ENCODE results near the gene SLC34A3.

The SLC34A3 gene

GRCh38 chr9:137262909-137263285, 32.2 kb downstream of the SLC34A3 start:
- no peak overlapping the region for H3K27ac Mint-ChIP-seq
- H3K27me3 Mint-ChIP-seq: no peaks in the 10 kb centered on the region
- H3K4me3 Mint-ChIP-seq: no peak overlapping the region
- H3K4me1 Mint-ChIP-seq (ENCODE audit: low read depth): peaks cover 3% of the 10 kb centered on the region
- H3K9me3 Mint-ChIP-seq: no peaks in the 10 kb centered on the region
- peaks cover 28% of the 10 kb centered on the region for H3K36me3 Mint-ChIP-seq (ENCODE audit: low read depth)

- no peak overlapping the region for H3K4me3 Mint-ChIP-seq
- H3K36me3 Mint-ChIP-seq (ENCODE audit: low read depth): peaks cover 30% of the 10 kb centered on the region
- H3K27me3 Mint-ChIP-seq: no peaks in the 10 kb centered on the region
- H3K27ac Mint-ChIP-seq: no peak overlapping the region
- H3K4me1 Mint-ChIP-seq (ENCODE audit: low read depth): peaks cover 4% of the 10 kb centered on the region
- no peaks in the 10 kb centered on the region for H3K9me3 Mint-ChIP-seq
Measured at GRCh38 chr9:137263506-137263905, 32.8 kb downstream of the SLC34A3 start.

- H3K27ac Mint-ChIP-seq: no peak overlapping the region
- no peak overlapping the region for H3K4me3 Mint-ChIP-seq
- H3K27me3 Mint-ChIP-seq: no peaks in the 10 kb centered on the region
- H3K9me3 Mint-ChIP-seq: no peaks in the 10 kb centered on the region
- H3K36me3 Mint-ChIP-seq (ENCODE audit: low read depth): peaks cover 30% of the 10 kb centered on the region
- H3K4me1 Mint-ChIP-seq (ENCODE audit: low read depth): peaks cover 7% of the 10 kb centered on the region
Measured at GRCh38 chr9:137264067-137264466, 33.4 kb downstream of the SLC34A3 start.

GRCh38 chr9:137265496-137266161, 34.9 kb downstream of the SLC34A3 start:
- Mint-ChIP-seq H3K27me3 (no peaks in the 10 kb centered on the region), H3K4me1 (ENCODE audit: low read depth) (peaks cover 7% of the 10 kb centered on the region), H3K4me3 (no peak overlapping the region), H3K36me3 (ENCODE audit: low read depth) (peaks cover 33% of the 10 kb centered on the region), H3K9me3 (no peaks in the 10 kb centered on the region), H3K27ac (no peak overlapping the region)

GRCh38 chr9:137266162-137266527, 35.4 kb downstream of the SLC34A3 start:
- no peaks in the 10 kb centered on the region for H3K9me3 Mint-ChIP-seq
- H3K27me3 Mint-ChIP-seq: no peaks in the 10 kb centered on the region
- H3K36me3 Mint-ChIP-seq (ENCODE audit: low read depth): peaks cover 36% of the 10 kb centered on the region
- H3K27ac Mint-ChIP-seq: no peak overlapping the region
- H3K4me1 Mint-ChIP-seq (ENCODE audit: low read depth): peaks cover 11% of the 10 kb centered on the region
- no peak overlapping the region for H3K4me3 Mint-ChIP-seq

- H3K4me3 Mint-ChIP-seq: no peak overlapping the region
- no peaks in the 10 kb centered on the region for H3K27me3 Mint-ChIP-seq
- H3K4me1 Mint-ChIP-seq (ENCODE audit: low read depth): peaks cover 15% of the 10 kb centered on the region
- H3K36me3 Mint-ChIP-seq (ENCODE audit: low read depth): peaks cover 36% of the 10 kb centered on the region
- H3K9me3 Mint-ChIP-seq: no peaks in the 10 kb centered on the region
- no peak overlapping the region for H3K27ac Mint-ChIP-seq
Measured at GRCh38 chr9:137266585-137267453, 36.1 kb downstream of the SLC34A3 start.

GRCh38 chr9:137267933-137268355, 37.2 kb downstream of the SLC34A3 start:
- peaks cover 15% of the 10 kb centered on the region for H3K4me1 Mint-ChIP-seq (ENCODE audit: low read depth)
- H3K27me3 Mint-ChIP-seq: no peaks in the 10 kb centered on the region
- no peak overlapping the region for H3K27ac Mint-ChIP-seq
- no peaks in the 10 kb centered on the region for H3K9me3 Mint-ChIP-seq
- H3K36me3 Mint-ChIP-seq (ENCODE audit: low read depth): peaks cover 31% of the 10 kb centered on the region
- H3K4me3 Mint-ChIP-seq: no peak overlapping the region

- H3K36me3 Mint-ChIP-seq (ENCODE audit: low read depth): peaks cover 31% of the 10 kb centered on the region
- H3K4me1 Mint-ChIP-seq (ENCODE audit: low read depth): peaks cover 15% of the 10 kb centered on the region
- no peaks in the 10 kb centered on the region for H3K9me3 Mint-ChIP-seq
- H3K4me3 Mint-ChIP-seq: no peak overlapping the region
- no peaks in the 10 kb centered on the region for H3K27me3 Mint-ChIP-seq
- H3K27ac Mint-ChIP-seq: peak overlapping the region; percentile 34
Measured at GRCh38 chr9:137268538-137269201, 38.0 kb downstream of the SLC34A3 start.

- Mint-ChIP-seq H3K4me1 (ENCODE audit: low read depth) (peaks cover 15% of the 10 kb centered on the region), H3K9me3 (no peaks in the 10 kb centered on the region), H3K27ac (no peak overlapping the region), H3K36me3 (ENCODE audit: low read depth) (peaks cover 31% of the 10 kb centered on the region), H3K27me3 (no peaks in the 10 kb centered on the region), H3K4me3 (no peak overlapping the region)
Measured at GRCh38 chr9:137269231-137269772, 38.6 kb downstream of the SLC34A3 start.

GRCh38 chr9:137270929-137271695, 40.4 kb downstream of the SLC34A3 start:
- Mint-ChIP-seq H3K9me3 (no peaks in the 10 kb centered on the region), H3K27ac (peak overlapping the region; percentile 41), H3K4me1 (ENCODE audit: low read depth) (peaks cover 19% of the 10 kb centered on the region), H3K27me3 (no peaks in the 10 kb centered on the region), H3K4me3 (no peak overlapping the region), H3K36me3 (ENCODE audit: low read depth) (peaks cover 31% of the 10 kb centered on the region)

- Mint-ChIP-seq H3K4me3 (no peak overlapping the region), H3K4me1 (ENCODE audit: low read depth) (peaks cover 19% of the 10 kb centered on the region), H3K27ac (no peak overlapping the region)
Measured at GRCh38 chr9:137271696-137272076, 41.0 kb downstream of the SLC34A3 start.

GRCh38 chr9:137272241-137273094, 41.8 kb downstream of the SLC34A3 start:
- Mint-ChIP-seq H3K36me3 (ENCODE audit: low read depth) (peaks cover 24% of the 10 kb centered on the region), H3K27me3 (no peaks in the 10 kb centered on the region), H3K4me1 (ENCODE audit: low read depth) (peaks cover 24% of the 10 kb centered on the region), H3K4me3 (no peak overlapping the region), H3K27ac (no peak overlapping the region), H3K9me3 (no peaks in the 10 kb centered on the region)

More at GRCh38 chr9:137271696-137272076, 41.0 kb downstream of the SLC34A3 start:
- peaks cover 31% of the 10 kb centered on the region for H3K36me3 Mint-ChIP-seq (ENCODE audit: low read depth)
- H3K9me3 Mint-ChIP-seq: no peaks in the 10 kb centered on the region
- no peaks in the 10 kb centered on the region for H3K27me3 Mint-ChIP-seq

GRCh38 chr9:137273095-137273490, 42.4 kb downstream of the SLC34A3 start:
- Mint-ChIP-seq H3K4me3 (no peak overlapping the region), H3K27me3 (no peaks in the 10 kb centered on the region), H3K4me1 (ENCODE audit: low read depth) (peaks cover 20% of the 10 kb centered on the region), H3K27ac (no peak overlapping the region), H3K36me3 (ENCODE audit: low read depth) (peaks cover 20% of the 10 kb centered on the region), H3K9me3 (no peaks in the 10 kb centered on the region)

All from stimulated activated naive CD8-positive, alpha-beta T cell treated with anti-CD3 and anti-CD28 coated beads, Interleukin-15, Interleukin-2, amounts not matched to agents 100 ng/mL and 50 ng/mL, for 24 hours (primary cell).